Measurements from ENCODE around the gene PANX1. TPM values are rescaled to one million over a fixed set of nuclear protein-coding genes. Genes with fewer than 3 reads are reported as not detected.

The PANX1 gene
- total RNA-seq, 1 donor from 2014 or later, result 42.1 TPM

DNA sequence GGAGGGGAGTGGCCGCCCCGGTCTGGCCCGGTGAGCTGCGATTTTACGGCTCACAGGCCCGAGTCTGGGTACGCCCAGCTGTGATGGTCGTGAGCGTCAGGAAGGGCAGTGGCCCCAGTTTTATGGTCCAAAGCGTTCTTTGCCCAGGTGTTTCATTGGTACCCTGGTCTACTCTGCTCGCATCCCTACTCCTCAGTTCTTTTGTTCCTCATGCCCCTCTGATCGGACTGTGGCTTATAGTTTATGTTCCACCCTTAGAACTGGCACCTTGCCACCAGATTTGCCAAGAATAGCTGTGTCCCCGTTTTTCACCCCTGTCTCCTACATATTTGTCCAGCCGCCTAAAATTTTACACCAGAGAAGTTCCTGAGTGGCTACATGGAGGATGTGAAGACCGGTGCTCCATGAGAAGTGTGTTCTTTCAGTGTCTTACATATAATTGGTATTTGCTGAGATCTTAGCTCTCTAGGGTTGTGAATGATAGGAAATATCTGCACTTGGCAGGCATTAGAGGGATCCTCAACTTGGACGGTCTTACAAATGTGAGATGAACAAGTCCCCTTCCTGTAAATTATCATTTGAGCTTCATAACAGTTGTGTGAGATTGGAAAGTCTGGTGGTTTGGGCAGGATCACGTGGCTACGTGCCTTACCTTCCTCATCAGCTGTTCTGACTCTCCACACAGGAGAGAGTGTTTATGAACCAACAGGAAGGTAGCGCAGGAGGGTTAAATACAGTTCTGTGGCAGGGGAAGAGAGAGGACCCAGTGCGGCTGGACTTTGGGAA, 1.1 kb downstream of the PANX1 start:
- DNase-seq (ENCODE audit: low read depth) (no peak), FAIRE-seq (no peak)
- H3K9ac ChIP-seq (ENCODE audit: low read length), result peak overlapping the region; percentile 96
- H3K4me1 ChIP-seq (ENCODE audit: insufficient read depth, low read length), result peaks cover 53% of the 10 kb centered on the region
- Mint-ChIP-seq H3K9me3 (ENCODE audit: unreplicated experiment) (no peaks in the 10 kb centered on the region), H3K27ac (ENCODE audit: unreplicated experiment) (no peak overlapping the region), H3K4me3 (ENCODE audit: unreplicated experiment) (no peak overlapping the region), H3K27me3 (ENCODE audit: low read depth, unreplicated experiment) (no peaks in the 10 kb centered on the region), H3K36me3 (ENCODE audit: low read depth, unreplicated experiment) (no peaks in the 10 kb centered on the region), H3K4me1 (ENCODE audit: low read depth, unreplicated experiment) (peaks cover 23% of the 10 kb centered on the region)
- peak overlapping the region; percentile 95 for H3K4me2 ChIP-seq (ENCODE audit: low read length)
- H3K27me3 ChIP-seq (ENCODE audit: insufficient read depth, low read length), result no peaks in the 10 kb centered on the region
- no peaks in the 10 kb centered on the region for H3K36me3 ChIP-seq (ENCODE audit: insufficient read depth, low read length)
- peak overlapping the region; percentile 92 for H2AFZ ChIP-seq (ENCODE audit: low read depth, low read length)
- H3K27ac ChIP-seq (ENCODE audit: low read depth, low read length), result peak overlapping the region; percentile 93
- peaks cover 74% of the 10 kb centered on the region for H3K79me2 ChIP-seq (ENCODE audit: insufficient read depth, low read length)
- H3K4me3 ChIP-seq (ENCODE audit: insufficient read depth, low read depth, low read length), result peak overlapping the region; percentile 99
- H4K20me1 ChIP-seq (ENCODE audit: insufficient read depth, low read length), result peaks cover 34% of the 10 kb centered on the region
- TF ChIP-seq EZH2 (IDR thresholded peaks at IDR 0.05; ENCODE audit: insufficient read depth, low read length), result no peak
- TF ChIP-seq, protein P1, sequence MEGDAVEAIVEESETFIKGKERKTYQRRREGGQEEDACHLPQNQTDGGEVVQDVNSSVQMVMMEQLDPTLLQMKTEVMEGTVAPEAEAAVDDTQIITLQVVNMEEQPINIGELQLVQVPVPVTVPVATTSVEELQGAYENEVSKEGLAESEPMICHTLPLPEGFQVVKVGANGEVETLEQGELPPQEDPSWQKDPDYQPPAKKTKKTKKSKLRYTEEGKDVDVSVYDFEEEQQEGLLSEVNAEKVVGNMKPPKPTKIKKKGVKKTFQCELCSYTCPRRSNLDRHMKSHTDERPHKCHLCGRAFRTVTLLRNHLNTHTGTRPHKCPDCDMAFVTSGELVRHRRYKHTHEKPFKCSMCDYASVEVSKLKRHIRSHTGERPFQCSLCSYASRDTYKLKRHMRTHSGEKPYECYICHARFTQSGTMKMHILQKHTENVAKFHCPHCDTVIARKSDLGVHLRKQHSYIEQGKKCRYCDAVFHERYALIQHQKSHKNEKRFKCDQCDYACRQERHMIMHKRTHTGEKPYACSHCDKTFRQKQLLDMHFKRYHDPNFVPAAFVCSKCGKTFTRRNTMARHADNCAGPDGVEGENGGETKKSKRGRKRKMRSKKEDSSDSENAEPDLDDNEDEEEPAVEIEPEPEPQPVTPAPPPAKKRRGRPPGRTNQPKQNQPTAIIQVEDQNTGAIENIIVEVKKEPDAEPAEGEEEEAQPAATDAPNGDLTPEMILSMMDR (IDR thresholded peaks at IDR 0.05; ENCODE audit: insufficient read depth, low read depth, low read length), result no peak
- H3K9me3 ChIP-seq (ENCODE audit: insufficient read depth, low read depth, low read length), result no peaks in the 10 kb centered on the region

DNA sequence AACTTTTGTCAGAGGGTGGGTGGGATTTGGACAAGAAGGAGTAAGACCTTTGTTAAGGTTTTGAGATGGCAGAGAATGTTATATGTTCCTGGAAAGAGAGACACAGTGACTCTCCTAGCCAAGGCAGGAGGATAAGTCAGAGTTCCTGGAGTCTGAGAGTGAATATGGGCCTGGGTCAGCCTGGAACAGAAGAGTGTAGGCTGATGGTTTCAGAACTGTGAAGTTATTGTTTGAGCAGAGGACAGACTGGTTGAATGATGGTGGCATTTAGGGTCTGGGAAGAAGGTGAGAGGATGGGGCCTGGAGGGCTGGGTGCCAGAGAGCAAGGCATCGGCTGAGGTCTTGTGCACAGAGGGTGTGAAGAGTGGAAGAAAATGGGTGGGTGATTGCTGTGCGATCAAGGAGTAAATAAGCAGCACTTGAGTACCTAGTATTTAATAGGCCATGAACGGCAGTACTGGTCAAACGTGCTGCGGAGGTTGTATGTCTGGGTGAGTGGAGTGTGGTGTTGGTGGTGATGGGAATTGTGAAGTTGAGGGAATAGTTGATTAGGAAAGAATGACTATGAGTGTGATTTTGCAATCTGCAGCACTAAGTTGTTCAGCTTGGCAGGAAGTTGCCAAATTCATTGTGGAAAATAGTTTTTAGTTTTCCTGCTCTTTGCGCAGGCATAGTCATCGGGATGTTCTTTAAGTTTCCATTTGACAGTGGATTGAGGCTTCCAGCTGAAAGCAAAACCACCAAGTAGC, 1.8 kb downstream of the PANX1 start:
- Histone ChIP-seq H3K4me3 (ENCODE audit: insufficient read depth, low read depth, low read length) (peak overlapping the region; percentile 99), H3K27ac (ENCODE audit: low read depth, low read length) (peak overlapping the region; percentile 93), H4K20me1 (ENCODE audit: insufficient read depth, low read length) (peaks cover 34% of the 10 kb centered on the region), H3K27me3 (ENCODE audit: insufficient read depth, low read length) (no peaks in the 10 kb centered on the region), H3K36me3 (ENCODE audit: insufficient read depth, low read length) (no peaks in the 10 kb centered on the region), H3K79me2 (ENCODE audit: insufficient read depth, low read length) (peaks cover 77% of the 10 kb centered on the region), H3K4me1 (ENCODE audit: insufficient read depth, low read length) (peaks cover 60% of the 10 kb centered on the region), H3K9ac (ENCODE audit: low read length) (peak overlapping the region; percentile 96), H2AFZ (ENCODE audit: low read depth, low read length) (no peak overlapping the region), H3K4me2 (ENCODE audit: low read length) (peak overlapping the region; percentile 95), H3K9me3 (ENCODE audit: insufficient read depth, low read depth, low read length) (no peaks in the 10 kb centered on the region)
- H3K4me3 Mint-ChIP-seq (ENCODE audit: unreplicated experiment), result no peak overlapping the region
- no peaks in the 10 kb centered on the region for H3K36me3 Mint-ChIP-seq (ENCODE audit: low read depth, unreplicated experiment)
- no peaks in the 10 kb centered on the region for H3K27me3 Mint-ChIP-seq (ENCODE audit: low read depth, unreplicated experiment)
- TF ChIP-seq, protein P1 (IDR thresholded peaks at IDR 0.05; ENCODE audit: insufficient read depth, low read depth, low read length), result no peak
- TF ChIP-seq EZH2 (IDR thresholded peaks at IDR 0.05; ENCODE audit: insufficient read depth, low read length), result no peak
- H3K27ac Mint-ChIP-seq (ENCODE audit: unreplicated experiment), result no peak overlapping the region
- H3K4me1 Mint-ChIP-seq (ENCODE audit: low read depth, unreplicated experiment), result peaks cover 31% of the 10 kb centered on the region
- FAIRE-seq (no peak), DNase-seq (ENCODE audit: low read depth) (peak; percentile 93)
- no peaks in the 10 kb centered on the region for H3K9me3 Mint-ChIP-seq (ENCODE audit: unreplicated experiment)

Measured in astrocyte (in vitro differentiated cells and primary cell).